Skeletal muscle satellite cell (primary cell): ENCODE results near the gene DISC1.

ENCODE experiments used
- H3K27me3 ChIP-seq: 2 replicates; pipeline ENCODE4 v1.7.0; 2013; ENCODE audit warnings: low read length; ENCODE audit not compliant: control insufficient read depth, insufficient read depth
- H3K36me3 ChIP-seq: 2 replicates; pipeline ENCODE4 v1.7.0; 2013; ENCODE audit warnings: mild to moderate bottlenecking, control low read depth, low read length; ENCODE audit not compliant: insufficient read depth
- H3K4me1 ChIP-seq: 2 replicates; pipeline ENCODE4 v1.7.0; 2013; ENCODE audit warnings: low read length; ENCODE audit not compliant: control insufficient read depth, insufficient read depth
- H3K4me2 ChIP-seq: 2 replicates; pipeline ENCODE4 v1.7.0; 2013; ENCODE audit warnings: mild to moderate bottlenecking, low read length
- H3K4me3 ChIP-seq: 2 replicates; pipeline ENCODE4 v1.7.0; 2013; ENCODE audit warnings: low read length
- H3K9ac ChIP-seq: 2 replicates; pipeline ENCODE4 v1.7.0; 2013; ENCODE audit warnings: mild to moderate bottlenecking, low read depth, low read length, moderate library complexity
- H3K9me3 ChIP-seq: replicated peaks from 2 replicates; pipeline ENCODE4 v1.7.0; 2013; ENCODE audit warnings: mild to moderate bottlenecking, control low read depth, low read length

Gene DISC1

GRCh38 chr1:231839999-231840398 is 213.4 kb downstream of the DISC1 start:
- Histone ChIP-seq H3K36me3 (no peaks in the 10 kb centered on the region), H3K4me3 (no peak overlapping the region), H3K4me1 (peaks cover 26% of the 10 kb centered on the region), H3K9me3 (no peaks in the 10 kb centered on the region), H3K27me3 (no peaks in the 10 kb centered on the region), H3K9ac (no peak overlapping the region), H3K4me2 (no peak overlapping the region)

GRCh38 chr1:231841616-231842344 is 215.2 kb downstream of the DISC1 start:
- no peaks in the 10 kb centered on the region for H3K27me3 ChIP-seq
- peaks cover 36% of the 10 kb centered on the region for H3K4me1 ChIP-seq
- H3K4me3 ChIP-seq = no peak overlapping the region
- H3K9me3 ChIP-seq = no peaks in the 10 kb centered on the region
- H3K4me2 ChIP-seq = no peak overlapping the region
- no peaks in the 10 kb centered on the region for H3K36me3 ChIP-seq
- H3K9ac ChIP-seq = no peak overlapping the region

DNA sequence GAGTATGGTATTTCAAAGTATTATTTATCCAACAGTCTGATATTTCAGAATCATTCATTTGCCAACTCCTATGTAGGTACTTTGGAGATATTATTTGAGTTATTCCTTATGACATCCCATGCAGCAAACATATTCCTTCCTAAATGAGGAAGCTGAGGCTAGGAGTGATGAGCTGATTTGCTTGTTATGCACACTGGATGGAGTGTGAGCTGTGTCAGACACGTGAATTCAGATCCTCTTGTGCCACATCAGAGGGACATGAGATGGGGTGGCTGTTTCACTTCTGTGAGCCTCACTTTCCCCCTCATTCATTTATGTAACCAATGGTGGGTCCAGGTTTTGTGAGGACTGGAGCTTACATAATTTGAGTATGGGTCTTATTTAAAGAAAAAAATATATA is 215.9 kb downstream of the DISC1 start:
- H3K36me3 ChIP-seq = no peaks in the 10 kb centered on the region
- no peak overlapping the region for H3K4me2 ChIP-seq
- no peaks in the 10 kb centered on the region for H3K27me3 ChIP-seq
- no peak overlapping the region for H3K4me3 ChIP-seq
- no peaks in the 10 kb centered on the region for H3K9me3 ChIP-seq
- no peak overlapping the region for H3K9ac ChIP-seq
- H3K4me1 ChIP-seq = peaks cover 36% of the 10 kb centered on the region

DNA sequence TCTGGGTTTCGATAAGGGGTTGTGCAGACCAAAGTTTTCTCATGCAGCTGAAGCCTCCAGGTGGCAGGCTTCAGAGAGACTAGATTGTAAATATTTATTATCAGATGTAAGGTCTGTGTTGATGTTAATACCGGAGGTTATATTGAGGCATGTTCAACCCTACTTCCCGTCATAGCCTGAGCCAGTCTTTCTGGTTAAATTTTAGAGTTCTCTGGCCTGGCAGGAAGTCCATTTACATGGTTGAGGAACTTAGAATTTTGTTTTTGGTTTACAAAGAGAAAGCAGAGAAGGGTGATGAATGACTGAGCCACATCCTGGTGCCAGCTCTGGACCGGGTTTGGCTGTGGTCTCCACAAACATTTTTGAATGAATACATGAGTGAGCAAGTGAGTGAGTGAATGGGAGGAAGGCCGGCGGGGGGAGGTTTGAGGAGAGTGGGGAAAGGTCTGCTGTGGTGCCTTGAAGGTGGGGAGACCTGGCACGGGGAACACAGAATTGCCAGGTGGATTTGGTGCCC is 218.5 kb downstream of the DISC1 start:
- Histone ChIP-seq H3K9me3 (no peaks in the 10 kb centered on the region), H3K4me2 (peak overlapping the region; percentile 45), H3K4me1 (peaks cover 36% of the 10 kb centered on the region), H3K4me3 (no peak overlapping the region), H3K27me3 (no peaks in the 10 kb centered on the region), H3K36me3 (no peaks in the 10 kb centered on the region), H3K9ac (peak overlapping the region; percentile 37)

DNA sequence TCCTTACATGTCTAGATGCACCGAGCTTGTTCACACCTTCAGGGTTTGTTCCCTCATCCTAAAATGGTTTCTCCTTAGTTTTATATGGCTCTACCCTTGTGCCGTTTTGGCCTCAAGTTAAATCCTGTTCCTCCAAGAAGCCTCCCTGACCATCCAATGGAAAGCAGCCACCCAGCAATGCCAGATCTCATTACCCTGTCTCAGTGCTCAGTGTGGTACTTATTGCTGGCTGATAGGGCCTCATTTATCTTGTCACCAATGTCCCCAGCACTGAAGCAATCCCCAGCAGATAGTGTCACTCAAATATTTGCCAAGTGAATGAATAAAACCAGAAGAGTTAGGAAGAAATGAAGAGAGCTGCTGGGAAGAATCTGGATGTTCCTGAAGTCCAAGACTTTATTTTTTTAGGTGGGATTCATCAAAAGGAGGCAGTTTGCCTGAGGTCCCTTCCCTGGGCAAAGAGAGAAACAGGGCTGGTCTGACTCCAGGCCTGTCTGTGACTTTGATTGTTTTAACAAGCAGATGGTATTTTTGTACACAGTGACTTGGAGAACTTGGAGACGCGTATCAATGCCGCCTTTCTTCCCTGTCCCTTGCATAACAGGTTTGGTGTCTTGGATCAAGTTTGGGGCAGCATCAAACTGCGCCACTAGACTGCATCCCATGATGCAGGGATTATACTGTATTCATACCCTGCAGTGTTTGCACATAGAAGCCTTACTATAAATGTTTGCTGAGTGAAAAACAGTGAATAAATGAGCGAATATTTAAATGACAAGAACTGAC is 221.2 kb downstream of the DISC1 start:
- Histone ChIP-seq H3K9ac (no peak overlapping the region), H3K9me3 (no peaks in the 10 kb centered on the region), H3K4me3 (no peak overlapping the region), H3K27me3 (no peaks in the 10 kb centered on the region), H3K36me3 (no peaks in the 10 kb centered on the region), H3K4me1 (peaks cover 21% of the 10 kb centered on the region), H3K4me2 (no peak overlapping the region)

- Histone ChIP-seq H3K4me2 (no peak overlapping the region), H3K36me3 (no peaks in the 10 kb centered on the region), H3K27me3 (no peaks in the 10 kb centered on the region), H3K9ac (no peak overlapping the region), H3K4me1 (peaks cover 11% of the 10 kb centered on the region), H3K4me3 (no peak overlapping the region), H3K9me3 (no peaks in the 10 kb centered on the region)
These were observed 223.4 kb downstream of the DISC1 start for GRCh38 chr1:231849981-231850380.

DNA sequence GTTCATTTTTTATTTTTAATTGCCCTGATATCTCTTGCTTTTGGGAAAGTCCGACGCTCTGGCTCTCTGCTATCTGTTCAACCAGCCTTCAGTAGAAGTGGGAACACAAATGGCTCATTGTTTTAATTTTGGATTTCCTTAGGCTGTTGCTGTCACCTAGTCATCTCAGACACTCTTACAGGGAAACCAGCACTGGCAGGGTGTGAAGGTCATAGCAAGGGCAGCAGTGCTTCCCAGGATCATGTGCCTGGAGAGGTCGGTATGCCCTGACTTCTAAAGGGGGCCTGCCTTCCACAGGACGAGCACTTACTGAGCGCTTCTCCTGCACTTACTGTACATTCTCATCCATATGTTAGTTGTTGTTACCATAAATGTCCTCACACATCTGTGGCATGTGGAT is 224.2 kb downstream of the DISC1 start:
- no peak overlapping the region for H3K9ac ChIP-seq

DNA sequence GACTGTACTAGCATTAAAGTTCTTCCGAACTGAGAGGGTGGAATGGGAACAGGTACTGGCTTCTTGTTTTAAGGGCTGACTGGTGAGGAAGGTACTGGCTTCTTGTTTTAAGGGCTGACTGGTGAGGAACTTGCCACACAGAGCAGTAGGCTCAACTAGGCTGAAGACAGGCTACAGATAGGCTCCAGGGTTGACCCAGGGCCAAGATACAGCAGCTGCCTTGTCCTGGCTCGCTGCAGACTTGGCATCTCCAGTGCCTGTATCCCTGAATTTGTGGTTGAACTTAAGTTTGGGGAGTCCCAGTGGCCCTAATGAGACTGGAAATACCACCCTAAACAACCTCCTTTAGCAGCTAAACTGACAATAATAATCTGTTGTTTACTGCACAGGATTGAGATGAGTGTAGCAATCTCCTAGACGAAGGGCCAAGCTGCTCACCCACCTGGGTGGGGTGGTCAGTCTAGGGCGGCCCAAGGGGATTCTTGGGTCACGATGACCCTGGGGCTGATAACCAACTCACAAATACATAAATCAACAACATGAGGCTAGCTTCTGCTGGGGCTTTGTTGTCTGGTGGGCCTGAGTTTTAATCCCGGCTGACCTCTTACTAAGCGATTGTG is 227.1 kb downstream of the DISC1 start:
- no peaks in the 10 kb centered on the region for H3K36me3 ChIP-seq
- H3K9ac ChIP-seq = no peak overlapping the region
- no peaks in the 10 kb centered on the region for H3K9me3 ChIP-seq
- peaks cover 9% of the 10 kb centered on the region for H3K4me1 ChIP-seq
- H3K27me3 ChIP-seq = no peaks in the 10 kb centered on the region
- no peak overlapping the region for H3K4me3 ChIP-seq
- no peak overlapping the region for H3K4me2 ChIP-seq

More for the DNA sequence above, 224.2 kb downstream of the DISC1 start:
- H3K4me3 ChIP-seq = no peak overlapping the region
- peaks cover 8% of the 10 kb centered on the region for H3K4me1 ChIP-seq
- no peaks in the 10 kb centered on the region for H3K9me3 ChIP-seq
- H3K27me3 ChIP-seq = no peaks in the 10 kb centered on the region
- no peaks in the 10 kb centered on the region for H3K36me3 ChIP-seq
- H3K4me2 ChIP-seq = no peak overlapping the region

DNA sequence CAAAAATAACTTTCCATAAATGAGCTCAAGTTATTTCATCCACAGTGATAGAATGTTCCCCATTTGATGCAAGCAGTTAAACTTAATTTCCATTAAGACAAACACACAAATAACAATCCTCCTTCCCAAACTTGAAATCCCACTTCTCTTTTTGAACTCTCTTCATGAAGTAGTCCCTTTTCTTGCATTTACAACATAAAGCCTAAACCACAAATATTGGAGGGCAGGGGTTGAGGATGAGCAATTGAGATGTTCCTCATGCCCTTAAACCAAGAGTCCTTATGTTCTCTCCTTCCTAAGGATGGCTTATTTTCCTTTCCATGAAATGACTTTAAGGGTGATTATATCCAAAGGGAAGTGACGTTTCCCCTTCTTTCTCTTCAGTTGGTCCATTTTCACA is 228.8 kb downstream of the DISC1 start:
- Histone ChIP-seq H3K9ac (no peak overlapping the region), H3K4me1 (peaks cover 9% of the 10 kb centered on the region), H3K4me3 (no peak overlapping the region), H3K27me3 (no peaks in the 10 kb centered on the region), H3K36me3 (no peaks in the 10 kb centered on the region), H3K9me3 (no peaks in the 10 kb centered on the region), H3K4me2 (no peak overlapping the region)

GRCh38 chr1:231855926-231856325 is 229.3 kb downstream of the DISC1 start:
- Histone ChIP-seq H3K9ac (no peak overlapping the region), H3K4me1 (peaks cover 9% of the 10 kb centered on the region), H3K9me3 (no peaks in the 10 kb centered on the region), H3K27me3 (no peaks in the 10 kb centered on the region), H3K36me3 (no peaks in the 10 kb centered on the region), H3K4me3 (no peak overlapping the region), H3K4me2 (no peak overlapping the region)

DNA sequence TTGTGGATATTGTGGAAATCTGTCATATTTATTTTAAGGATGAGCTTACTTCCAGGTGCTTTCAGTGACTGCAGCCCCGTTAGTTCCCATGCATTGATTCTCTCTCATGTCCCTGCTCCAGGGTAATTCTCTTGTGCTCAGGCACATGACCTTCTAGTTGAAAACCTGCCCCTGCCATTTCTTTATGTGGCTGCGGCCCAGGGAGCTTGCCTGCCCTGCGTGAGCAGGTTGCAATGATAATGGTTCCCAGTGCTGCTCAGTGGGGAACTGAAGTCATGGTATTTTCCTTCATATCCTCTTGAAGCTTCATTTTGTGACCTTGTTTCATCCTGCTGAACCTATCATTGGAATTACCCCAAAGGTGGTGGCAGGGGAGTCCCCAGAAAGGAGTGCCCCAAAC is 229.8 kb downstream of the DISC1 start:
- Histone ChIP-seq H3K27me3 (no peaks in the 10 kb centered on the region), H3K4me2 (no peak overlapping the region), H3K9me3 (no peaks in the 10 kb centered on the region), H3K4me3 (no peak overlapping the region), H3K36me3 (no peaks in the 10 kb centered on the region), H3K4me1 (peaks cover 10% of the 10 kb centered on the region), H3K9ac (no peak overlapping the region)
